ENCODE results near the gene AP5Z1.

DNA sequence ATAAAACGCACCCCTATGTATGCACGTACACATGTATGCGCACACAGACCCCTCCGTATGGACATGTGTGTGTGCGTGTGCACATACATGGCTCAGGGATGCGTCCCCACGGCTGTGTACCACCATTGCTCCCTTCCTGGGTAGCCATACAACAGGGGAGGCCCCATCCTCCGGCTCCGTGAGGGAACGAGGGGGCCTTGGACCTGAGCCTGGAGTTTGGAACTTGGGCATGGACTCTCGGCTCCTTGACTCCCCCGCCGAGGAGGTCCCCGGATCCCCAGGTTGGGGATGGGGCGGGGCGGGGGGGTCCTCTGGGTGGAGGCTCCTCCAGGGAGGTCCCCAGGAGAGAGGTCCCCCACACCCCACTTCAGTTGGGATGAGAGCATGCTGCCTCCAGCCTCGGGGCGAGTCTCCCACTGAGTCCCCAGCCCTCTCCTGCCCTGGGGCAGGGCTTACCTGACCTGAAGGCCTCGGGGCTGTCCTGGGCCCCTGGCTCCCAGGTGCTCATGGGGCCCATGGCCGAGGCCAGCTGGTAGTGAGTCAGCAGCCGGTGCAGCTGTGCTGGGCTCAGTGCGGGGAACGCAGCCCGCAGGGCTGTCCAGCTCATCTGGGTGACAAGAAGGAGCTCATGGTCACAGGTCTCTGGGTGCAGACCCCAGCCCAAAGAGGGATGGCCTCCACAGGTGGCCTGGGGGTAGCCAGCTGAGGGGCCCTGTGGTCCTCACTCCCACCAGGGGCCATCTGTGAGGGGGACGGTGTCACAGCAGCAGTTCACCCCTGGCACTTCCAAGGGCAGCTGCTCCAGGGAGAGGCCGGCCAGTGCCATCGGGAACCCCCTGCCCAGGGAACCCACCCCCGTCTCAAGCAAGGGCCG is 29.9 kb downstream of the AP5Z1 start:
- TF ChIP-seq POLR2AphosphoS5 (IDR thresholded peaks at IDR 0.05; ENCODE audit: low read depth, low read length) (no peak), EP300 (IDR thresholded peaks at IDR 0.05; ENCODE audit: borderline replicate concordance in 1 of 2, low read depth in 1 of 2, low read length in 1 of 2) (no peak), ELF1 (IDR thresholded peaks at IDR 0.05) (no peak), FOXM1 (IDR thresholded peaks at IDR 0.05; ENCODE audit: low read depth) (no peak), CHD2 (IDR thresholded peaks at IDR 0.05; ENCODE audit: low read length, partially characterized antibody) (no peak), EZH2phosphoT487 (IDR thresholded peaks at IDR 0.05; ENCODE audit: borderline replicate concordance, low read depth) (no peak), TCF12 (IDR thresholded peaks at IDR 0.05) (no peak), MXI1 (IDR thresholded peaks at IDR 0.05; ENCODE audit: low read depth, low read length) (no peak), RAD21 (IDR thresholded peaks at IDR 0.05; ENCODE audit: low read length) (no peak), SMC3 (IDR thresholded peaks at IDR 0.05; ENCODE audit: low read depth, low read length) (no peak)
- TF ChIP-seq, protein P1, sequence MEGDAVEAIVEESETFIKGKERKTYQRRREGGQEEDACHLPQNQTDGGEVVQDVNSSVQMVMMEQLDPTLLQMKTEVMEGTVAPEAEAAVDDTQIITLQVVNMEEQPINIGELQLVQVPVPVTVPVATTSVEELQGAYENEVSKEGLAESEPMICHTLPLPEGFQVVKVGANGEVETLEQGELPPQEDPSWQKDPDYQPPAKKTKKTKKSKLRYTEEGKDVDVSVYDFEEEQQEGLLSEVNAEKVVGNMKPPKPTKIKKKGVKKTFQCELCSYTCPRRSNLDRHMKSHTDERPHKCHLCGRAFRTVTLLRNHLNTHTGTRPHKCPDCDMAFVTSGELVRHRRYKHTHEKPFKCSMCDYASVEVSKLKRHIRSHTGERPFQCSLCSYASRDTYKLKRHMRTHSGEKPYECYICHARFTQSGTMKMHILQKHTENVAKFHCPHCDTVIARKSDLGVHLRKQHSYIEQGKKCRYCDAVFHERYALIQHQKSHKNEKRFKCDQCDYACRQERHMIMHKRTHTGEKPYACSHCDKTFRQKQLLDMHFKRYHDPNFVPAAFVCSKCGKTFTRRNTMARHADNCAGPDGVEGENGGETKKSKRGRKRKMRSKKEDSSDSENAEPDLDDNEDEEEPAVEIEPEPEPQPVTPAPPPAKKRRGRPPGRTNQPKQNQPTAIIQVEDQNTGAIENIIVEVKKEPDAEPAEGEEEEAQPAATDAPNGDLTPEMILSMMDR (IDR thresholded peaks at IDR 0.05) = no peak

Measured in SK-N-SH (cell line).